ENCODE measurements around the gene PRKAG2. TPM values are rescaled to one million over a fixed set of nuclear protein-coding genes. Genes with fewer than 3 reads are reported as not detected.
A peak's percentile ranks its signal among the peaks of the same experiment; 100 is the strongest.

PRKAG2 gene
- polyA plus RNA-seq, 1 of the 3 experiments (the other 2 are of a cell fraction) = 51.6 TPM

DNA sequence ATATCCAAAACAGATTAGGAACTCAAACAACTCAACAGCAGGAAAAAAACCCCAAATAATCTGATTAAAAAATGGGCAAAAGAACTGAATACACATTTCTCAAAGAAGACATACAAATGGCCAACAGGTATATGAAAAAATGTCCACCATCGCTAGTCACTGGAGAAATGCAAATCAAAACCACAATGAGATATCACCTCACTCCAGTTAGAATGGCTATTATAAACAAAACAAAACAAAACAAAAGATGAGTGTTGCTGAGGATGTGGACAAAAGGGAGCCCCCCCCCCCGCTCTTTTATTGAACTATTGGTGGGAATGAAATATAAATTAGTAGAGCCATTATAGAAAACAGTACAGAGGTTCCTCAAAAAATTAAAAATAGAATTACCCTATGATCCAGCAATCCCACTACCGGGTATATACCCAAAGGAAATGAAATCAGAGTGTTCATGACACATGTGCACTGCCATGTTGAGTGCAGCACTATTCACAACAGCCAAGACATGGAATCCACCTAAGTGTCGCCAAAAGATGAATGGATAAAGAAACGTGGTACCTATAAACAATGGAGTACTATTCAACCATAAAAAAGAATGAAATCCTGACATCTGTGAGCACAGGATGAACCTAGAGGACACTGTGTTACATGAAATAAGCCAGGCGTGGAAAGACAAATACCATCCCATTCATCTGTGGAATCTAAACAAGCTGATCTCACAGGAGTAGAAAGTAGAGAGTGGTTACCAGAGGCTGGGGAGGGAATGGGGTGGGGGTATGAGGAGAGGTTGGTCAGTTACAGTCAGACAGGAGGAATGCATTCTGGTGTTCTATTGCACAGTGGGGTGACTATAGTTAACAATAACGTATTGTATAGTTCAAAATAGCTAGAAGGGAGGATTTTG, 279.1 kb downstream of the PRKAG2 start (continued):
- TF ChIP-seq, protein P1, sequence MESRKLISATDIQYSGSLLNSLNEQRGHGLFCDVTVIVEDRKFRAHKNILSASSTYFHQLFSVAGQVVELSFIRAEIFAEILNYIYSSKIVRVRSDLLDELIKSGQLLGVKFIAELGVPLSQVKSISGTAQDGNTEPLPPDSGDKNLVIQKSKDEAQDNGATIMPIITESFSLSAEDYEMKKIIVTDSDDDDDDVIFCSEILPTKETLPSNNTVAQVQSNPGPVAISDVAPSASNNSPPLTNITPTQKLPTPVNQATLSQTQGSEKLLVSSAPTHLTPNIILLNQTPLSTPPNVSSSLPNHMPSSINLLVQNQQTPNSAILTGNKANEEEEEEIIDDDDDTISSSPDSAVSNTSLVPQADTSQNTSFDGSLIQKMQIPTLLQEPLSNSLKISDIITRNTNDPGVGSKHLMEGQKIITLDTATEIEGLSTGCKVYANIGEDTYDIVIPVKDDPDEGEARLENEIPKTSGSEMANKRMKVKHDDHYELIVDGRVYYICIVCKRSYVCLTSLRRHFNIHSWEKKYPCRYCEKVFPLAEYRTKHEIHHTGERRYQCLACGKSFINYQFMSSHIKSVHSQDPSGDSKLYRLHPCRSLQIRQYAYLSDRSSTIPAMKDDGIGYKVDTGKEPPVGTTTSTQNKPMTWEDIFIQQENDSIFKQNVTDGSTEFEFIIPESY (IDR thresholded peaks at IDR 0.05; ENCODE audit: borderline replicate concordance, low read depth) = no peak
- TF ChIP-seq FOXM1 (IDR thresholded peaks at IDR 0.05; ENCODE audit: low read depth) = no peak
- TF ChIP-seq, protein P2, sequence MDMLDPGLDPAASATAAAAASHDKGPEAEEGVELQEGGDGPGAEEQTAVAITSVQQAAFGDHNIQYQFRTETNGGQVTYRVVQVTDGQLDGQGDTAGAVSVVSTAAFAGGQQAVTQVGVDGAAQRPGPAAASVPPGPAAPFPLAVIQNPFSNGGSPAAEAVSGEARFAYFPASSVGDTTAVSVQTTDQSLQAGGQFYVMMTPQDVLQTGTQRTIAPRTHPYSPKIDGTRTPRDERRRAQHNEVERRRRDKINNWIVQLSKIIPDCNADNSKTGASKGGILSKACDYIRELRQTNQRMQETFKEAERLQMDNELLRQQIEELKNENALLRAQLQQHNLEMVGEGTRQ (IDR thresholded peaks at IDR 0.05; ENCODE audit: borderline replicate concordance, low read depth, low read length) = no peak
- peak; percentile 89 for TF ChIP-seq RXRA (IDR thresholded peaks at IDR 0.05; ENCODE audit: borderline replicate concordance, low read depth)
- TF ChIP-seq MXI1 (IDR thresholded peaks at IDR 0.05; ENCODE audit: low read depth, low read length) = no peak
- peak; percentile 53; the same call in 1 of the 2 replicates for TF ChIP-seq NFIC (IDR thresholded peaks at IDR 0.05; ENCODE audit: borderline replicate concordance)
- peak; percentile 84; the same call in 1 of the 2 replicates for TF ChIP-seq FOSL2 (IDR thresholded peaks at IDR 0.05; ENCODE audit: borderline replicate concordance, low read depth)
- TF ChIP-seq YY1 (IDR thresholded peaks at IDR 0.05; ENCODE audit: low read depth) = no peak
- TF ChIP-seq TCF12 (IDR thresholded peaks at IDR 0.05) = peak; percentile 97
- TF ChIP-seq GABPA (IDR thresholded peaks at IDR 0.05; ENCODE audit: low read depth) = no peak
- peak; percentile 79 for TF ChIP-seq JUND (IDR thresholded peaks at IDR 0.05)
- TF ChIP-seq, protein P3, sequence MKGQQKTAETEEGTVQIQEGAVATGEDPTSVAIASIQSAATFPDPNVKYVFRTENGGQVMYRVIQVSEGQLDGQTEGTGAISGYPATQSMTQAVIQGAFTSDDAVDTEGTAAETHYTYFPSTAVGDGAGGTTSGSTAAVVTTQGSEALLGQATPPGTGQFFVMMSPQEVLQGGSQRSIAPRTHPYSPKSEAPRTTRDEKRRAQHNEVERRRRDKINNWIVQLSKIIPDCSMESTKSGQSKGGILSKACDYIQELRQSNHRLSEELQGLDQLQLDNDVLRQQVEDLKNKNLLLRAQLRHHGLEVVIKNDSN (IDR thresholded peaks at IDR 0.05; ENCODE audit: borderline replicate concordance, low read depth) = no peak
- TF ChIP-seq, protein P4, sequence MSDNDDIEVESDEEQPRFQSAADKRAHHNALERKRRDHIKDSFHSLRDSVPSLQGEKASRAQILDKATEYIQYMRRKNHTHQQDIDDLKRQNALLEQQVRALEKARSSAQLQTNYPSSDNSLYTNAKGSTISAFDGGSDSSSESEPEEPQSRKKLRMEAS (IDR thresholded peaks at IDR 0.05; ENCODE audit: low read depth) = no peak; the same call in 1 of the 2 replicates
- TF ChIP-seq, protein P5, sequence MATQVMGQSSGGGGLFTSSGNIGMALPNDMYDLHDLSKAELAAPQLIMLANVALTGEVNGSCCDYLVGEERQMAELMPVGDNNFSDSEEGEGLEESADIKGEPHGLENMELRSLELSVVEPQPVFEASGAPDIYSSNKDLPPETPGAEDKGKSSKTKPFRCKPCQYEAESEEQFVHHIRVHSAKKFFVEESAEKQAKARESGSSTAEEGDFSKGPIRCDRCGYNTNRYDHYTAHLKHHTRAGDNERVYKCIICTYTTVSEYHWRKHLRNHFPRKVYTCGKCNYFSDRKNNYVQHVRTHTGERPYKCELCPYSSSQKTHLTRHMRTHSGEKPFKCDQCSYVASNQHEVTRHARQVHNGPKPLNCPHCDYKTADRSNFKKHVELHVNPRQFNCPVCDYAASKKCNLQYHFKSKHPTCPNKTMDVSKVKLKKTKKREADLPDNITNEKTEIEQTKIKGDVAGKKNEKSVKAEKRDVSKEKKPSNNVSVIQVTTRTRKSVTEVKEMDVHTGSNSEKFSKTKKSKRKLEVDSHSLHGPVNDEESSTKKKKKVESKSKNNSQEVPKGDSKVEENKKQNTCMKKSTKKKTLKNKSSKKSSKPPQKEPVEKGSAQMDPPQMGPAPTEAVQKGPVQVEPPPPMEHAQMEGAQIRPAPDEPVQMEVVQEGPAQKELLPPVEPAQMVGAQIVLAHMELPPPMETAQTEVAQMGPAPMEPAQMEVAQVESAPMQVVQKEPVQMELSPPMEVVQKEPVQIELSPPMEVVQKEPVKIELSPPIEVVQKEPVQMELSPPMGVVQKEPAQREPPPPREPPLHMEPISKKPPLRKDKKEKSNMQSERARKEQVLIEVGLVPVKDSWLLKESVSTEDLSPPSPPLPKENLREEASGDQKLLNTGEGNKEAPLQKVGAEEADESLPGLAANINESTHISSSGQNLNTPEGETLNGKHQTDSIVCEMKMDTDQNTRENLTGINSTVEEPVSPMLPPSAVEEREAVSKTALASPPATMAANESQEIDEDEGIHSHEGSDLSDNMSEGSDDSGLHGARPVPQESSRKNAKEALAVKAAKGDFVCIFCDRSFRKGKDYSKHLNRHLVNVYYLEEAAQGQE (IDR thresholded peaks at IDR 0.05; ENCODE audit: low read depth, low read length) = no peak
- TF ChIP-seq NRF1 (IDR thresholded peaks at IDR 0.05; ENCODE audit: low read depth, low read length) = no peak
- no peak for TF ChIP-seq CHD2 (IDR thresholded peaks at IDR 0.05; ENCODE audit: low read length, partially characterized antibody)
- TF ChIP-seq SIN3A (IDR thresholded peaks at IDR 0.05; ENCODE audit: borderline replicate concordance, low read depth, low read length) = peak; percentile 64; the same call in 1 of the 2 replicates
